Type B pancreatic cell (in vitro differentiated cells): ENCODE results near the gene CRMP1. TPM values are rescaled to one million over a fixed set of nuclear protein-coding genes. Genes with fewer than 3 reads are reported as not detected.

ENCODE experiments used
- DNase-seq: peaks from one replicate; pipeline ENCODE4 v3.0.0; 2021; ENCODE audit warnings: mixed read lengths; ENCODE audit not compliant: unreplicated experiment; ENCODE audit errors: extremely low spot score
- H3K27ac Mint-ChIP-seq: 2 replicates; pipeline ENCODE4 v1.8.0; 2021; ENCODE audit warnings: mild to moderate bottlenecking, mixed read lengths
- H3K27me3 Mint-ChIP-seq: 2 replicates; pipeline ENCODE4 v1.8.0; 2021; ENCODE audit warnings: mixed read lengths
- H3K36me3 Mint-ChIP-seq: 2 replicates; pipeline ENCODE4 v1.8.0; 2021; ENCODE audit warnings: mixed read lengths
- H3K4me1 Mint-ChIP-seq: one replicate; pipeline ENCODE4 v1.8.0; 2021; ENCODE audit warnings: mixed read lengths; ENCODE audit not compliant: unreplicated experiment
- H3K4me3 Mint-ChIP-seq: 2 replicates; pipeline ENCODE4 v1.8.0; 2021; ENCODE audit warnings: mild to moderate bottlenecking, mixed read lengths
- H3K9me3 Mint-ChIP-seq: 2 replicates; pipeline ENCODE4 v1.8.0; 2021; ENCODE audit warnings: mixed read lengths
- total RNA-seq: library from RNA; stranded (reverse); gene quantifications from 2 replicates; pipeline ENCODE4 v1.2.1, GENCODE V29; 2021; ENCODE audit warnings: low replicate concordance
- TF ChIP-seq, protein P1 (sequence below): fragments of 200-600 bp; sonication (generic); conservative IDR thresholded peaks from 2 replicates; pipeline ENCODE4 v1.5.0; 2021; ENCODE audit warnings: antibody characterized with exemption, mild to moderate bottlenecking

Gene CRMP1
- total RNA-seq, 1 donor from 2014 or later: 40.4 TPM

DNA sequence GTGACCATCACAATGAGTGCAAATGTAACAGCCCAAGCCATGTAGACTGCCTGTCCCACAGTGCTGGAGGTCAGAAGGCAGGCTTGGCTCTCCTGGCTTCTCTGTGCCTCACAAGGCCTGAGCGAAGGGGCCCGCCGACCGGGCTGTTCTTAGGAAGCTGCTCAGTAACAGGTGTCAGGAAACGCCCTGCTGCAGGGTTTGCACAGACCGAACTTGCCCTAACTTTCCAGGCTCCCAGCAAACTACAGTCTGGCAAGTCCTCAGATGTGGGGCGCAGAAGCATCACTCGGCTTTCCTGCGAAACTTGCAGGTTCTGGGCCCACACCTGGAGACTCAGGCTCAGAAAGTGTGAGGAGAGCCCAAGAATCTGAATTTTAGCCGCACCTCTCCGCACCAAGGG, 87.6 kb downstream of the CRMP1 start:
- no peak for DNase-seq
- Mint-ChIP-seq H3K27ac (no peak overlapping the region), H3K4me1 (no peaks in the 10 kb centered on the region), H3K27me3 (no peaks in the 10 kb centered on the region), H3K9me3 (no peaks in the 10 kb centered on the region), H3K36me3 (peaks cover 37% of the 10 kb centered on the region), H3K4me3 (no peak overlapping the region)
- TF ChIP-seq, protein P1, sequence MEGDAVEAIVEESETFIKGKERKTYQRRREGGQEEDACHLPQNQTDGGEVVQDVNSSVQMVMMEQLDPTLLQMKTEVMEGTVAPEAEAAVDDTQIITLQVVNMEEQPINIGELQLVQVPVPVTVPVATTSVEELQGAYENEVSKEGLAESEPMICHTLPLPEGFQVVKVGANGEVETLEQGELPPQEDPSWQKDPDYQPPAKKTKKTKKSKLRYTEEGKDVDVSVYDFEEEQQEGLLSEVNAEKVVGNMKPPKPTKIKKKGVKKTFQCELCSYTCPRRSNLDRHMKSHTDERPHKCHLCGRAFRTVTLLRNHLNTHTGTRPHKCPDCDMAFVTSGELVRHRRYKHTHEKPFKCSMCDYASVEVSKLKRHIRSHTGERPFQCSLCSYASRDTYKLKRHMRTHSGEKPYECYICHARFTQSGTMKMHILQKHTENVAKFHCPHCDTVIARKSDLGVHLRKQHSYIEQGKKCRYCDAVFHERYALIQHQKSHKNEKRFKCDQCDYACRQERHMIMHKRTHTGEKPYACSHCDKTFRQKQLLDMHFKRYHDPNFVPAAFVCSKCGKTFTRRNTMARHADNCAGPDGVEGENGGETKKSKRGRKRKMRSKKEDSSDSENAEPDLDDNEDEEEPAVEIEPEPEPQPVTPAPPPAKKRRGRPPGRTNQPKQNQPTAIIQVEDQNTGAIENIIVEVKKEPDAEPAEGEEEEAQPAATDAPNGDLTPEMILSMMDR: no peak

DNA sequence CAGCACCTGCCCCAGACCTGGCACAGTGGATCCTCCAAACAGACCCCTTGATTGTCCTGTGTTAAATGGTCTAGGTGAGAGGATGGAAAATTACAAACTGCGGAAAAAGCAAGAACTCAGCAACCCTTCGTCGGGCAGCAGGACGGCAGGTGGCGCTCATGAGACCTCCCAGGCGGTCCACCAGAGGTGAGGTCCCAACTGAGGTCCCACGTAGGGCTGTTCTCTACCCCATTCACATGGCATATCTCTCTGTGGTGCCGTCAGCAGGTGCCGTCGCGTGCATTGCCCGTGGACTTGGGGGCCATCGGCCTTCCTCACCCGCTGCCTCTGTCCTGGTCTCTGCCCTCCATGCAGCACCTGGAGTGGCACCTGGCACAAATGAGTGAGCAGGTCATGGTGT, 88.2 kb downstream of the CRMP1 start:
- peaks cover 32% of the 10 kb centered on the region for H3K36me3 Mint-ChIP-seq
- no peak overlapping the region for H3K27ac Mint-ChIP-seq
- no peaks in the 10 kb centered on the region for H3K9me3 Mint-ChIP-seq
- H3K4me3 Mint-ChIP-seq: no peak overlapping the region
- no peak for DNase-seq
- TF ChIP-seq, protein P1: no peak
- H3K4me1 Mint-ChIP-seq: no peaks in the 10 kb centered on the region
- H3K27me3 Mint-ChIP-seq: no peaks in the 10 kb centered on the region

DNA sequence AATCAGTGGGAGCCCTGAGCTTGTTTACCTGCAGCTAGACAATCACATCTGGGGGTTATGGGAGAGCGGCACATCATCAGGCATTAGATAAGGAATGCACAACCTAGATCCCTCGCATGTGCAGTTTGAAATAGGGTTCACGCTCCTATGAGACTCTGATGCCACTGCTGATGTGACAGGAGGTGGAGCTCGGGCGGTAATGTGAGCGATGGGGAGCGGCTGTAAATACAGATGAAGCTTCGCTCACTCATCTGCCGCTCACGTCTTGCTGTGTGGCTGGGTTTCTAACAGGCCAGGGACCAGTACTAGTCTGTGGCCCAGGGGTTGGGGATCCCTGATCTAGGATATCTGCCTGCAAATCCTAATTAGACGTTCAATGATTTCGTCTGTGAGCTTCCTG, 90.3 kb downstream of the CRMP1 start:
- no peak overlapping the region for H3K27ac Mint-ChIP-seq
- no peak overlapping the region for H3K4me3 Mint-ChIP-seq
- no peaks in the 10 kb centered on the region for H3K9me3 Mint-ChIP-seq
- TF ChIP-seq, protein P1: no peak
- no peaks in the 10 kb centered on the region for H3K4me1 Mint-ChIP-seq
- DNase-seq: no peak
- H3K27me3 Mint-ChIP-seq: no peaks in the 10 kb centered on the region
- peaks cover 28% of the 10 kb centered on the region for H3K36me3 Mint-ChIP-seq

DNA sequence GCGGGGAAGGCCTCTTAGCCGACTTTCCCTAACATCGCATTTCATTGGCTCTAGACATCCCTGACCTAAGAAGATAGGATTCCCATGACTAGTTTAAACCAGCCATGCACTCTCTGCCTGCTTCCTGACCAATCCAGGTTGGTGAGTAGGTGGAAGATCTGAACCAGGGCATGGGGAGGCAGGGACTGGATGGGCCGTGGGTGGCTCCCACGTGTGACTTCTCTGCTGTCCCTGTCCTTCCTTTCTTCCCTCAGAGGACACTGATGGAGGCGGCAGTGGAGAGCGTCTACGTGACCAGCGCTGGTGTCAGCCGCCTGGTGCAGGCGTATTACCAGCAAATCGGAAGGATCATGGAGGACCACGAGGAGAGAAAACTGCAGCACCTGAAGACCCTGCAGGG, 91.2 kb downstream of the CRMP1 start:
- Mint-ChIP-seq H3K4me1 (no peaks in the 10 kb centered on the region), H3K36me3 (peaks cover 25% of the 10 kb centered on the region), H3K27me3 (no peaks in the 10 kb centered on the region), H3K9me3 (no peaks in the 10 kb centered on the region), H3K4me3 (no peak overlapping the region), H3K27ac (no peak overlapping the region)
- TF ChIP-seq, protein P1: no peak
- DNase-seq: no peak

DNA sequence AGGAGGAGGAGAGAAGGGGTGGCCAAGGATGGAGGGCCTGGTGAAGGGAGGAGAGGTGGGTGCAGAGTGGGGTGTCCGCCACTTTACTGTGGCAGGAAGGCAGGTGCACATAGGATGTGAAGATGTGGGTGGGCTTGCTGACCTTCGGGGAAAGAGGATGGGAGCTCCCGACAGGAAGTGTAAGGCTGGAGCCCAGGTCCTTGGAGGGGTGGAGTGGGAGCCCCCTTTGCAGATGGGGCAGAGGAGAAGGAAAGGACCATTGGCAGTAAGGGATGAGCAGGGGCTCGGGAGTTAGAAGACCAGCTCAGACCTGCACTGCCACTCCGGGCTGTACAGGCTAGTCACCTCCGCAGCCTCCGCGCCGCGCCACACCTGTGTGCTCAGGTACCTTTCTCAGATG, 92.4 kb downstream of the CRMP1 start:
- H3K27ac Mint-ChIP-seq: no peak overlapping the region
- DNase-seq: no peak
- no peak overlapping the region for H3K4me3 Mint-ChIP-seq
- no peaks in the 10 kb centered on the region for H3K4me1 Mint-ChIP-seq
- H3K36me3 Mint-ChIP-seq: peaks cover 27% of the 10 kb centered on the region
- no peaks in the 10 kb centered on the region for H3K27me3 Mint-ChIP-seq
- H3K9me3 Mint-ChIP-seq: no peaks in the 10 kb centered on the region
- TF ChIP-seq, protein P1: no peak

DNA sequence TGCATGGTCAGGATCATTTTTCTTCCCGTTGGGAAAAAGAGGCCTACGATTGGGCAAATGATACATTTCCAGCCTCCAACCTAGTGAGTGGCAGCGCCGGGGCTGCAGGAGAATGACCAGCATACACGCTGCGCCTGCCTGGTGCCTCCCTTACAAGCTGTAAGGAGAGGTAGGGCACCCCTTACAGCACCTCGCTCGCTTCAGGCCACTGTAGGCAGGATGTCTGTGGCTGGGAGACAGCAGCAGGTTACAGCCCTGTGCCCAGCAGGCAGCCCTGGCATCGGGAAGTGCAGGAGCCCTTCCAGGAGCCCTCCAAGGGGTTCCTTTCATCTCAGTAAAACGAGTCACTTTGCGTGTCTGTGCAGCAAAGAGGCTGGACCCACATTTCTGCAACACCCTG, 93.5 kb downstream of the CRMP1 start:
- Mint-ChIP-seq H3K9me3 (no peaks in the 10 kb centered on the region), H3K27ac (no peak overlapping the region), H3K36me3 (peaks cover 27% of the 10 kb centered on the region), H3K4me1 (no peaks in the 10 kb centered on the region), H3K27me3 (no peaks in the 10 kb centered on the region), H3K4me3 (no peak overlapping the region)
- DNase-seq: no peak
- TF ChIP-seq, protein P1: no peak
